Lower lobe of right lung (tissue), 2 donors: ENCODE measurements around the gene ASPDH. TPM values are rescaled to one million over a fixed set of nuclear protein-coding genes. Genes with fewer than 3 reads are reported as not detected.

ENCODE experiments used
- ATAC-seq, 2 donors: fragments of 200-7000 bp; cut with Tn5 transposase; one replicate each; pipeline ENCODE4 v1.9.1; 2020 to 2022; ENCODE audit warnings: mild to moderate bottlenecking in 2 of 2, moderate library complexity in 2 of 2
- DNase-seq: peaks from one replicate; pipeline ENCODE4 v3.0.0-alpha.2; 2020
- H3K27ac ChIP-seq: fragments of 200-600 bp; one replicate; pipeline ENCODE4 v1.8.0; 2022
- H3K27me3 ChIP-seq: fragments of 200-600 bp; one replicate; pipeline ENCODE4 v1.8.0; 2022; ENCODE audit warnings: low read depth
- H3K36me3 ChIP-seq: fragments of 200-600 bp; one replicate; pipeline ENCODE4 v1.8.0; 2022; ENCODE audit warnings: mild to moderate bottlenecking
- H3K4me1 ChIP-seq: fragments of 200-600 bp; one replicate; pipeline ENCODE4 v1.8.0; 2022
- H3K4me3 ChIP-seq: fragments of 200-600 bp; one replicate; pipeline ENCODE4 v1.8.0; 2022; ENCODE audit warnings: mild to moderate bottlenecking
- H3K9me3 ChIP-seq: fragments of 200-600 bp; one replicate; pipeline ENCODE4 v1.8.0; 2022
- CTCF ChIP-seq: fragments of 200-600 bp; IDR thresholded peaks from one replicate; pipeline ENCODE4 v1.8.0; 2022; ENCODE audit warnings: antibody characterized with exemption, mild to moderate bottlenecking
- intact Hi-C: fragments of 100-400 bp; cut with DNase I; formaldehyde crosslinking; loops from one replicate; pipeline ENCODE4 v1.11.0; 2022
- total RNA-seq: library from RNA; stranded (reverse); fragmentation: NEBNext Ultra II Directional; extraction: Animal tissue kit (Norgen Biotek cat#: 25700); gene quantifications from one replicate; pipeline ENCODE4 v1.2.1, GENCODE V29; 2021
- donor health status: DM: no; HTN: yes; CAD: no; lungs with severe emphysema.

Gene ASPDH
- total RNA-seq, 1 donor from 2014 or later = not detected

- H3K36me3 ChIP-seq = peaks cover 53% of the 10 kb centered on the region
- H3K9me3 ChIP-seq = no peaks in the 10 kb centered on the region
- intact Hi-C loops = no loop called here
- H3K4me1 ChIP-seq = peaks cover 15% of the 10 kb centered on the region
- no peaks in the 10 kb centered on the region for H3K27me3 ChIP-seq
- ATAC-seq = no peak
- H3K4me3 ChIP-seq = no peak overlapping the region
- no peak for DNase-seq
- H3K27ac ChIP-seq = no peak overlapping the region
- TF ChIP-seq CTCF = peak; percentile 28
These were observed 34.6 kb downstream of the ASPDH start for GRCh38 chr19:50478901-50479715.

- Histone ChIP-seq H3K27me3 (no peaks in the 10 kb centered on the region), H3K27ac (no peak overlapping the region), H3K9me3 (no peaks in the 10 kb centered on the region), H3K36me3 (peaks cover 41% of the 10 kb centered on the region), H3K4me1 (peaks cover 15% of the 10 kb centered on the region), H3K4me3 (peak overlapping the region; percentile 90)
- ATAC-seq (no peak), DNase-seq (no peak)
- intact Hi-C loops = no loop called here
- no peak for TF ChIP-seq CTCF
These were observed 35.8 kb downstream of the ASPDH start for GRCh38 chr19:50477751-50478515.

GRCh38 chr19:50476907-50477238 is 36.8 kb downstream of the ASPDH start:
- ATAC-seq (no peak), DNase-seq (no peak)
- intact Hi-C loops = no loop called here
- H3K9me3 ChIP-seq = no peaks in the 10 kb centered on the region
- peak overlapping the region; percentile 90 for H3K4me3 ChIP-seq
- H3K36me3 ChIP-seq = peaks cover 32% of the 10 kb centered on the region
- peak overlapping the region; percentile 87 for H3K27ac ChIP-seq
- no peaks in the 10 kb centered on the region for H3K27me3 ChIP-seq
- TF ChIP-seq CTCF = no peak
- H3K4me1 ChIP-seq = peaks cover 15% of the 10 kb centered on the region

GRCh38 chr19:50476224-50476906 is 37.3 kb downstream of the ASPDH start, which contains the start of the genes EMC10 and GARIN5A:
TSS of gene EMC10 (plus strand) at chr19:50476507. CDS start at chr19:50476545, 38 bp downstream.
TSS of gene GARIN5A (minus strand) at chr19:50476848. CDS start at chr19:50476388, 460 bp downstream.
- Histone ChIP-seq H3K4me3 (peak within 1 kb of the TSS; percentile 90), H3K36me3 (peaks cover 27% of the 10 kb centered on the region), H3K4me1 (peaks cover 15% of the 10 kb centered on the region), H3K9me3 (no peaks in the 10 kb centered on the region), H3K27ac (peak within 1 kb of the TSS; percentile 87), H3K27me3 (no peaks in the 10 kb centered on the region)
- peak; percentile 97 to 98 for ATAC-seq
- no peak for TF ChIP-seq CTCF
- intact Hi-C loops = no loop called here
- DNase-seq = peak; percentile 94

- H3K27ac ChIP-seq = peak overlapping the region; percentile 39
- H3K27me3 ChIP-seq = no peaks in the 10 kb centered on the region
- H3K4me3 ChIP-seq = peak overlapping the region; percentile 90
- DNase-seq = peak; percentile 63
- ATAC-seq = no peak
- no peaks in the 10 kb centered on the region for H3K9me3 ChIP-seq
- no peak for TF ChIP-seq CTCF
- peaks cover 15% of the 10 kb centered on the region for H3K4me1 ChIP-seq
- peaks cover 21% of the 10 kb centered on the region for H3K36me3 ChIP-seq
- intact Hi-C loops = no loop called here
These were observed 37.9 kb downstream of the ASPDH start for GRCh38 chr19:50475736-50476223.
